GM21390 (cell line): Measurements from ENCODE around the gene TMEM248.
"Not testable (repeated sequence)": the region's sequence is repeated elsewhere in the genome, so short reads cannot be mapped to it uniquely, and the experiment has no call there.

Experiments used
- ATAC-seq: cut with Tn5 transposase; IDR thresholded peaks from one replicate; pipeline ENCODE4 v1.9.1; 2021; ENCODE audit not compliant: unreplicated experiment

Gene TMEM248

DNA sequence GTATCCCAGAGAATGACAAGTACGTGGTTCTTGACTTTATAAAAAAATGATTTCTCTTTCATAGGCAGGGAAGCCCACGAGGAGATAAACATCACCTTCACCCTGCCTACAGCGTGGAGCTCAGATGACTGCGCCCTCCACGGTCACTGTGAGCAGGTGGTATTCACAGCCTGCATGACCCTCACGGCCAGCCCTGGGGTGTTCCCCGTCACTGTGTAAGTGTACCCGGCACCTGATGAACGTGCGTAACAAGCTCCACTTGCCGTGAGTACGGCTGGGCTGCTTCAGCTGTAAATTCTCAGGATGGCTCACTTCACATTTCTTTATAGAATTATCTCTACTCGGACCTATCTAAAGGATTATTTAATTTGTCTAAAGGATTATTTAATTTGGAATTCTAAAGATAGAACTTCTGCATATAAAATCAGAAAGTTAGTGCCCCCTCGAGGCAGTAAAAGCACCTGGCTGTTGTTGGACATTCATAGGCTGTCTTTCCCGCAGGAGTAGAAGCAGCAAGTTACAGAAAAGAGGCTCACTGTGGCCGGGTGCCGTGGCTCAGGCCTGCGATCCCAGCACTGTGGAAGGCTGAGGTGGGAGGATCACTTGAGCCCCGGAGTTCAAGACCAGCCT is 27.6 kb downstream of the TMEM248 start:
- ATAC-seq, result no peak

DNA sequence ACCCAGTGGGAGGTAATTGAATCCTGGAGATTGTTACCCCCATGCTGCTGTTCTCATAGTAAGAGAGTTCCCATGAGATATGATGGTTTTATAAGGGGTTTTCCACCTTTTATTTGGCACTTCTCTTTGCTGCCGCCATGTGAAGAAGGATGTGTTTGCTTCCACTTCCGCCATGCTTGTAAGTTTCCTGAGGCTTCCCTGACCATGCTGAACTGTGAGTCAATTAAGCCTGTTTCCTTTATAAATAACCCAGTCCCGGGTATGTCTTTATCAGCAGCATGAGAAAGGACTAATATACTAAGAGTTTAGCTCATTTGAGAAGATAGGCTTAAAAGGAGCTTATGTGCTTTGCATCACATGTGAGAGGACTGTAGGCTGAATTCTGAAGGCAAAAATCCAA is 29.3 kb downstream of the TMEM248 start:
- ATAC-seq, result no peak

DNA sequence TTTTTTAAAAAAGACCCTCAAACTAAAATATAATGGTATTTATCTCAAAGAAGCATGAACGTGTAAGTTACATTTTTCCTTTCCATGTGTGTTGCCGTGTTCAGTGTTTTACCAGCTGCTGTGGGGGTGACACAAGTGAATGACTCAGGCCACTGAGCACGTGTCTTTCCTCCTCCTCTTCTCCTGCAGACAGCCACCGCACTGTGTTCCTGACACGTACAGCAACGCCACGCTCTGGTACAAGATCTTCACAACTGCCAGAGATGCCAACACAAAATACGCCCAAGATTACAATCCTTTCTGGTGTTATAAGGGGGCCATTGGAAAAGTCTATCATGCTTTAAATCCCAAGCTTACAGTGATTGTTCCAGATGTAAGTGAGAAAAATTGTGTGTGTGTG is 29.7 kb downstream of the TMEM248 start:
- no peak for ATAC-seq

DNA sequence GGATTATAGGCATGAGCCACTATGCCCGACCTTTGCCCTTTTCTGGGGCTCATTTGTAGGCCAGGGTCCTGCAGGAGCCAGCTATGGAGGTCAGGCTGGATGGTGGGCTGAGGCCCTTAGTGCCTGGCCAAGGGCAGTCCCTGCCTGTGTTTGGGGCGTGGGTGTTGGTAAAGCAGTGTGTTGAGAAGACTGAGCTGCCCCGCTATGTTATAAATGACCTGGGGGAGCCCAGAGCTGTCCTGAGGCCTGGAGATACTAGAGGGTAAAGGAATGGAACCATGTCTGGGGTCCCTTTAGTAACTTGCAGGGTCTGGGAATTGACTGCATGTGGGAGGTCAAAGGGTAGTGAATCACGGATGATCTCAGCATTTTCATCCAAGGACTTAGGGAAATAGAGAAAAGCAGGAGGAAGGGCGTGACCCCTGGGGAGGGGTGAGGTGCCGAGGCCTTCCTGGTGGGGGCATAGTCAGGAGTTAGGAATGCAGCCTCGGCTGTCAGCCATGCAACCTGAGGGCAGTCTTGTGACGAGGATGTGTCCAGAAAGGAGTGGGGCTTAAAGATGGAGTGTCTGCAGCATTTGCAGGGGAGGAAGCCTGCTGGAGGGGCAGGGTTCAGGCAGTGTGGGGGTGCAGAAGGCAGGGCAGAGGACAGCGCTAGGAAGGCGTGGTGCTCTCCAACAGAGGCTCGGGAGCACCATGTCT is 31.5 kb downstream of the TMEM248 start:
- no peak for ATAC-seq

DNA sequence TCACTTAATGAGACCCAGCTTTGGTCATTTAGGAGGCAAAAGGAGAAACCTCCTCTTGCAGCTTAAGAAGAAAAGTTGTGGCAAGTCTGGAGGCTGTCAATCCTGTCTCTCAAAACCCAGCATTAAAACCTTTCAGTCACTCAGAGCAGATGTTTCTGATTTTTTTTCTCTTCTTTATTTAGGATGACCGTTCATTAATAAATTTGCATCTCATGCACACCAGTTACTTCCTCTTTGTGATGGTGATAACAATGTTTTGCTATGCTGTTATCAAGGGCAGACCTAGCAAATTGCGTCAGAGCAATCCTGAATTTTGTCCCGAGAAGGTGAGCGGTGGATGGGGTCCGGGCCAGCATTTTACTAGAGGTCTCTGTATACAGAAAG is 32.0 kb downstream of the TMEM248 start:
- no peak for ATAC-seq

DNA sequence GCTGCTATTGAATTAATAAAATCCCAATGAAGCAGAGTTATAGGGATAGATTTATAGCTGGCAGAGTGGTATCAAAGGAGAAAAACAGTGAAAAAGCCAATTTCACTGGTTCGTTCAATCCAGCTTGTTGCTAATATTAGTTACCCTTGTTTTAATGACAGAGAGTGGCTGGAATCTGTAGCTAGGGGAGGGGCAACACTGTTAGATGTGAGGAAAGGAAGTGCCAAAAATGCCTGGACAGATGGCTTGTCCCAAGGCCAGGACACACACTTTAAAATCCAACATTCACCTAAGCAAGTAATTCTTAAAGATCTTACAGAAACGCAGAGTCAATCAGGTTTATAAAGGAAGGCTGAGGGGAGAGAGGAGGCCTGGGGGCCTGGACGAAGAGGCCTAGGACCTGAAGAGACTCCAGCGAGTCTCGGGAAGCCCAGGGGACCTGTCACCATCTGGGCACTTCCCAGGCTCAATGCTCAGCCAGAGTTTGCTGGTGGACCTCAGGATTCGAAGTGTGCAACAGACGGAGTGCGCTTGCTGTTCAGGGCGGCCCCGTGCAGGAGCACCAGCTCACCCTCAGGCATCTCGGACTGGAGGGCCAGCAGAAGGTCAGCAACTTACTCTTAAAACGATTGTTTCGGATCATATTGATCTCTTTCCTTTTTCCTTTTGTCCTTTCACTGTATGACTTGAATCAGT is 36.7 kb downstream of the TMEM248 start:
- no peak for ATAC-seq

DNA sequence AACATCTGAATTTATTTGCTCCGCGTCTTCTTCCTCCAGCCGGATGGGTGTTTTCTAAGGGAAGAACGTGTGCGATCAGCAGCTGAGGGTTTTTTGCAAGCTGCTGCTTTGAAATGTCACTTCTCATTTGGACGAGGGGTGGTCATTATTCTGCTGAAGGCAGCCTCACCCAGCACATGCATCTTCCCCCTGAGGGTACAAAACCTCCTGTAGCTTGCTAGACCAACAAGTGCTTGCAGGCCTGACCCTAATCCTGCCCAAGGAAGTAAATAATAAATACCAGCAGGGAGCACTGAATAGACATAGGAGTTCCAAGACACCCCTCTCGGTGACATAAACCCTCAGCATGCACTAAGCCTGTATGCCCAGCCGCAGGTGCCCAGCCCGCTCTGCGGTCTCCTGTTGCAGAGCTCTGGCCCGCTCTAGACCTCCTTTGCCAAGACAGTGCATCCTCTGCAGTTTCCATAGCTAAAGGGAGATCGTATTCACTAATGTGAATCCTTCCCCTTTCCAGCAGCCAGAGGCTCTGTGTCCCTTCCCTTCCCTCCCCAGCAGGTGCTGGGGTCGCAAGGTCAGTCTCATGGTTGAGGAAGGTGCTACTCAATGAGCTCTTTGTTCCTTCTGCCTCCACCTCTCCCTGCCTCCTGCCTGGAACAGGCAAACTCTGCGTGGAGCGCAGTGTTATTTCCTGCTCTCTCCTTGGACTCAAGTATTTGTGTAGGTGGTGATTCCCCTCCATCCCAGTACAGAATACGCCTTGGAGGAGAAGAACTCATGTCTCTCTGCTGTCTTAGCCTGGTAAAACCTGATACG is 37.7 kb downstream of the TMEM248 start:
- ATAC-seq, result no peak

DNA sequence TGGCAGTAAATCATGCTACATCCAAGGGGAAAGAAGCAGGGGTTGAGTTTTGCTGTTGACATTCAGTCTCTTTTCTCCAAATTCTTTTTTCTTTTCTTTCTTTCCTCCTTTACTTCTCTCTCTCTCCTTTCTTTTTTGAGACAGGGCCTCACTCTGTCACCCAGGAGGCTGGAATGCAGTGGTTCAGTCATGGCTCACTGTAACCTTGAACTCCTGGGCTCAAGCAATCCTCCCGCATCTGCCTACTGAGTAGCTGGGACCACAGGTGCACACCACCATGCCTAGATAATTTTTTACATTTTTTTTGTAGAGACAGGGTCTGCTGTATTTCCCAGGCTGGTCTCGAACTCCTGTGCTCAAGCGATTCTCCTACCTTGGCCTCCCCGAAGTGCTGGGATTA is 39.2 kb downstream of the TMEM248 start:
- ATAC-seq, result no peak

DNA sequence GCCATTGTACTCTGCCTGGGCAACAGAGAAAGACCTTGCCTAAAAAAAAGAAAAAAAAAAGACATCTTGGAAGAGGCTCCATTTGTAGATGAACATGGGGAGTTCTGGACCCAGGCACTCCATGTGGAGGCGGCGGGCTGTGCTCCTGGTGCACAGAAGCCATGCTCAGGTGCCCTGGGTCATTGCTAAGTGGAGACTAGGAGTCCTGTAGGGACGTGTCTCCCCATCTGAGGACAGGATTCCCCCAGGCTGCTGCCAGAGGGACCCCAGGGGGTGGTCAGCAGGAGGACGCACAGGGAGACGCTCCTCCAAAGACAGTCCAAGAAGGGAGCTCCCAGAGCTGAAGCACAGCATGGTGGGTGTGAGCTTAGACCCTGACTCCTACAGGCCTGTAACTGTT is 40.1 kb downstream of the TMEM248 start:
- ATAC-seq, result no peak

DNA sequence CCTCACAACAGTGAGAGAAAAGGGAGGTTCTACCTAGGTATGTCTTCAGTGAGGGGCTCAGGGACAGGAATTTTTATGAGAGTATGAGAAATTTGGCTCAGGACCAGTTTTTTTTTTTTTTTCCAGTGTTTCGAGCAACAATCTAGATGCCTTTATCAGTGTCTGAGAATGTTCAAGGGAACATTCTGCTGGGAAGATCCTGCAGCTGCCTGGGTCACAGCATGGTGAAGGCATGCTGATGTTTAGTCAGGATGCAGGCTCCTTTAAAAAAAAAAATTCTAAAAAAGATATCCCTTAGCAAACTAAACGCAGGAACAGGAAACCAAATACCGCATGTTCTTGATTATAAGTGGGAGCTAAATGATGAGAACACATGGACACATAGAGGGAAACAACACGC is 43.4 kb downstream of the TMEM248 start:
- no peak for ATAC-seq

DNA sequence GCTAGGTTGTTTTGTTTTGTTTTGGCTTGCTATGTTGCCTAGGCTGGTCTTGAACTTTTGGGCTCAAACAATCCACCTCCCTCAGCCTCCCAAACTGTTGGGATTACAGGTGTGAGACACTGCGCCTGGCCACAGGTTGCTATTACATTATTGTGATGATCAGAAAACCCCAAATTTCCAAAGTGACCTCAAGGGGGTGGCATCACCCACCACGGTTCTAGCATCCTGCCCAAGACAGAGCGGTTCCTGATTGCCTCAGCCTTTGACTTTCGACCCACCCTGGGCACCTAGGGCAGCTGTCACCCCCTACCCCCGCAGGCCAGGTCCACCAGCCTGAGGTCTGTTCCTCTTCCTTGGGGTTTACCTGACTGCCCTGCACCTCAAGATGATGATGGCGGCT is 46.0 kb downstream of the TMEM248 start:
- ATAC-seq, result no peak

DNA sequence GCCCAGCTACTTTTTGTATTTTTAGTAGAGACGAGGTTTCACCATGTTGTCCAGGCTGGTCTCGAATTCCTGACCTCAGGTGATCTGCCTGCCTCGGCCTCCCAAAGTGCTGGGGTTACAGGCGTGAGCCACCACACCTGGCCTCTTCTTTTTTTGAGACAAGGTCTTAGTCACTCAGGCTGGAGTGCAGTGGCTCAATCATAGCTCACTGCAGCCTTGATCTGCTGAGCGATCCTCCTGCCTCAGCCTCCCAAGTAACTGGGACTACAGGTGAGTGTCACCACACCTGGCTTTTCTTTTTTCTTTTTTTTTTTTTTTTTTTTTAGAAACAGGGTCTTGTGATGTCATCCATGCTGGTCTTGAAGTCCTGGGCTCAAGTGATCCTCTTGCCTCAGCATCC is 48.0 kb downstream of the TMEM248 start:
- ATAC-seq, result not testable (repeated sequence)

DNA sequence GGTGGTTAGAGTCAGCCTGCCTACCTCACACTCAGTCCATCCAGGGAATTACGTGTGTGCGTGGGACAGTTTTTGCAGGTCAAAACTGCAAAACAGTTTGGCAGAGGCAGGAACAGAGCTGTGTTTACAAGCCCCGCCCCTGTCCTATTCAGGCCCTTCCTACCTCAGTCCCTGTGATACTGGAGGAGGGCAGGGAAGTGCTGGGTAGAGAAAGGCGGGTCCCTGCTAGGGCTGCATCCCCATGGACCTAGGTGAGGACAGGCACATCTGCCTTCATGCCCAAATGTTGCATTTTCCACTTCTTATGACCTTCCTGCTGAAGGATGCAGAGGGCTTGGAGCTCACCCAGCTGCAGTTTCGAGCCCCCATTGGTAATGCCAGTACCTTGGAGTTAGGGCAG is 49.3 kb downstream of the TMEM248 start:
- no peak for ATAC-seq

DNA sequence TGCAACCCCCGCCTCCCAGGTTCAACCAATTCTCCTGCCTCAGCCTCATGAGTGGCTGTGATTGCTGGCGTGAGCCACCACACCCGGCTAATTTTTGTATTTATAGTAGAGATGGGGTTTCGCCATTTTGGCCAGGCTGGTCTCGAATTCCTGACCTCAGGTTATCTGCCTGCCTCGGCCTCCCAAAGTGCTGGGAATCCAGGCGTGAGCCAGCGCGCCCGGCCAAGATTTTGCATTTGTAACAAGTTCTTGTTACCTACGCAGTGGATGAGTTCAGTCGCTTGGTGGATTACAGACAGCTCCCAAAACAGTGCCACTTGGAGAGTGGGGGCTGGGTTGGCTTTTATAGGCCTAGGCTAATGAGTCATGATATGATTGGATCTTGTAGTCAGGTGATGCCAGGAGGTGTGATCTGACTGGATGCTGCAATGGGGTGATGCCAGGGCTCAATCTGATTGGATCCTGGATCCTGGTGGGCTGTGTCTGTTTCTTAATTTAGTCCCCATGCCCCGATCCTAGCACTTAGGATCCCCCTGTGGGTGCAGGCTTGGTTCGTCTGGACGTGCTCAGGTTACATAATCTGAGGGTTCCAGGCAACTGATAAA is 54.1 kb downstream of the TMEM248 start:
- ATAC-seq, result no peak

DNA sequence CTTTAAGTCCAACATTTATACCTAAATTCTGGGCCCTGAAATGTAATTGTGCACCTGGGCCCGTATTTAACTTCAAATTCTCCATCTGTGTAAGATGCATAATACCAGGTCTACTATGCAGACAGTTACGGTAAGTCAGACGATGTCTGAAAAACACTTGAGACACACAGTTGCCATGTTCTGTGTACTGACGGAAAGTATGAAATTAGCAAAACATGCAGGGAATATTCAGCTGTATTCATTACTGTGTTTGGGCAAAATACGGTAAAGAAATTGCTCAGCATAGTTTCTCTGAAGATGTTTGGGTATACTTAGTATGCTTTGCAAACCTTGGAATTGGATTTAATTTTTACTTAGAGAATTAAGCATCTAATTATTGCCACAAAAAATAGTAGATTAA is 57.3 kb downstream of the TMEM248 start:
- not testable (repeated sequence) for ATAC-seq

DNA sequence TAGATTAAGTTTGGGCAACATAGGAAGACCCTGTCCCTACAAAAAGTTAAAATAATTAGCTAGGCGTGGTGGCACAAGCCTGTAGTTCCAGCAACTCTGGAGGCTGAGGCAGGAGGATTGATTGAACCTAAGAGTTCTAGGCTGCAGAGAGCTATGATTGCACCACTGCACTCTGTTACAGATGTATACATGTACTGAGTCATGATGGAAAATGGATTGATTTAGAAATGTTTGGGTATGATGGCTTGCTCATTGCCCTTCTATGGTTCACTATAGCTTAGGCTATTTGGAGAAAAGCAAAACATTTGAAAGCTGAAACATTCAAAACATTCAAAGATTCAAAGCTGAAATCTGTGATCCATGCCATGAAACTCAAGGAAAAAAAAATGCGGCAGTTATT is 58.0 kb downstream of the TMEM248 start:
- ATAC-seq, result not testable (repeated sequence)

DNA sequence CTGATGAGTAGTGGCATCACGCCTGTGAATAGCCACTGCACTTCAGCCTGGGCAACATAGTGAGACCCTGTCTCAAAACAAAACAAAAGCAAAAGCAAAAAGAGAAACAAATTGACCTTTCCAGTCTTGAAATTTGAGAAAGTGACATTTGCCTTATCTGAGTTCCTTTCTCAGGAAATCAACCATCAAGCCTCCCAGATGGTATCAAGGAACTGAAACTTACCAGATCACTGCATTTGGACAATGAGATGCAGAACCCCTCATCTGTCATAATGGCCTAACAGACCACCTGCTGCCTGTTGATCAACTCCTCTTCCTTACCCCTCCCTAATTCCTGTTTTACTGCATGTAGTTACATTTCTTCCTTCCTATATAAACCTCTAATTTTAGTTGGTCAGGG is 59.3 kb downstream of the TMEM248 start:
- not testable (repeated sequence) for ATAC-seq

DNA sequence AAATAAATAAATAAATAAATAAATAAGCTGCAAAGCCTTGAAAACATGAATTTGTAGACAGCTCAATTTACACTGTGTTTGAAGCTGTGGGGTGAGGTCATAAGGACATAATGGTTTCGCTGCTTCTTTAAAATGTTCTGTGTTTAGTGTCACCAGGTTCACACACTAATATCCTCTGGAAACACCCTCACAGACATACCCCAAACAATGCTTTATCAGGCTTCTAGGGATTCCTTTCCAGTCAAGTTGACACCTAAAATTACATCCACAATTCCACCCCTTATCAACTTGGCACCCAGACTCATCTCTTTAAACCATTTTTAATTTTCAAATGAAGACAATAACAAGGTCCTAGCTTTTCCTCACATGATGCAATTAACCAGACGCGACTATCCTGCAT is 68.5 kb downstream of the TMEM248 start:
- not testable (repeated sequence) for ATAC-seq

DNA sequence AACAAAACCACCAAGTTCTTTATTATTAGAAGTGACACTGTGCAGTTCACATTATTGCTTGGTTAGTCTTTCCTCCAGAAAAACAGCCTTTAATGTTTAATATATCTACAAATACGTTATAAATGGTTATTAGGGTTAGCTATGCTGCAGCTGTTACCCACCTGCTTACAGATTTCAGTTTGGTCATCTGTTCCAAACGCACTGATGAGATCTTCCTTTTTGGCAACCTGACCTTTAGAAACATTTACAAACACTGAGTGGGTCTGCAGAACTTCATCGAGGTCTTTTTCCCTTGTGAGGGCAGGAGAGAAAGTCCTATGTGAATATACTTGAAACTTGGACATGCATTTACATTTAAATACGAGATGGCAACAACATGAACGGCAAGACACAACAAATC is 73.0 kb downstream of the TMEM248 start:
- ATAC-seq, result not testable (repeated sequence)

DNA sequence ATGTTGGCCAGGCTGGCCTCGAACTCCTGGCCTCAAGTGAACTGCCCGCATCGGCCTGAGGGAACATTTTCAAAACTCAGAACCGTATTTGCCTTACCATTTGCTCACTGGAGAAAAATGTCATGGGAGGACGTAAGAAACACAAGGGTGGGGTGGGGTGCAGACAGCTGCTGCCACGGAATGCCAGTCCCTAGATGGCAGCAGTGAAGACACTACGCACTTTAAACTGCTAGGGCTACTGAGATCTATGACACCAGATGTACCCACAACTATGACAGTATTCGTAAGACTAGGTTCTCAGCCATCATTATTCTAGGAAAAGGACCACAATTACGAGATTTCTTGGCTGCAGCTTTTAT is 73.6 kb downstream of the TMEM248 start:
- ATAC-seq, result not testable (repeated sequence)
